Measurements from ENCODE around the gene PPP2R5D. TPM values are rescaled to one million over a fixed set of nuclear protein-coding genes. Genes with fewer than 3 reads are reported as not detected.

The PPP2R5D gene
- total RNA-seq, result 31.8 TPM in 2 replicates

GRCh38 chr6:42984001-42984923, at the start of gene PPP2R5D:
TSS of gene PPP2R5D (plus strand) at chr6:42984570. CDS start at chr6:42984678, 108 bp downstream.

GRCh38 chr6:42960243-42961019, 23.9 kb upstream of the PPP2R5D start, which contains the start of gene GNMT:
TSS of gene GNMT (plus strand) at chr6:42960754. CDS start at chr6:42960768, 14 bp downstream.

DNA sequence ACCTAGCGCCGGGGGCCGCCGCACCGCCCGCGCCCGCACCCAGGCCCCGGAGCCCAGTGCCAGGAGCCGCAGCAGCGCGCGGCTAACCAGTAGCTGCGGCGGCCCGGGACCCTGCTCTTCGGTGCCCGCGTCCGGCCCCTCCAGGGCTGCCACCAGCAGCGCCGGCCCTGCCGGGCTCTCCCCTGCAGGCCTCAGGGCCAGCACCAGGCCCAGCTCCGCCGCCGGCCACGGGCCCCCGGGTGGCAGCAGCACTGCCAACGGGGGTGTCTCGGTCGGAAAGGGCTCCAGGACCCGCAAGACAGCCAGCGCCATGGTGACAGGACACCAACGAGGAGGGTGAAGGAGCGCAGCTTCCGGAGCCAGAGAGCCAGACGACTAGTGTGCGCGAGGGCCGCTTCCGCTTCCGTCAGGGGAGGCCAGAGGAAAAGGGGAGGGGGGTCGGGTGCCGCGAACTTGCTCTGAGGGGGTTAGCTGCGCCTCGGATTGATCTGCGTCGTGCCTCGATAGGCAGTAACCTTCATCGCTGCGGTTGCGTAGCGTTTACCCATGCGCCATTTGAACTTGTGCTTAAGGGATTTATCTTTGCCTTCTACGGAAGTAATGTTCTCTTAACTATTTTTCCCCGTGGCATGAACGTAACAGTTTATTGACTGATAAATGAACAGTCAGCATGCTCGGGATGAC, 5.4 kb upstream of the PPP2R5D start, which contains the start of gene PEX6:
TSS of gene PEX6 (minus strand) at position 343 of the 684 bp plus-strand sequence. CDS start at position 312, 31 bp downstream.

GRCh38 chr6:43013843-43014433, 29.6 kb downstream of the PPP2R5D start, which contains the start of the genes KLHDC3 and MEA1:
TSS of gene KLHDC3 (plus strand) at chr6:43014249. CDS start at chr6:43017193, 2,944 bp downstream.
TSS of gene MEA1 (minus strand) at chr6:43013946. CDS start at chr6:43013813, 133 bp downstream.

DNA sequence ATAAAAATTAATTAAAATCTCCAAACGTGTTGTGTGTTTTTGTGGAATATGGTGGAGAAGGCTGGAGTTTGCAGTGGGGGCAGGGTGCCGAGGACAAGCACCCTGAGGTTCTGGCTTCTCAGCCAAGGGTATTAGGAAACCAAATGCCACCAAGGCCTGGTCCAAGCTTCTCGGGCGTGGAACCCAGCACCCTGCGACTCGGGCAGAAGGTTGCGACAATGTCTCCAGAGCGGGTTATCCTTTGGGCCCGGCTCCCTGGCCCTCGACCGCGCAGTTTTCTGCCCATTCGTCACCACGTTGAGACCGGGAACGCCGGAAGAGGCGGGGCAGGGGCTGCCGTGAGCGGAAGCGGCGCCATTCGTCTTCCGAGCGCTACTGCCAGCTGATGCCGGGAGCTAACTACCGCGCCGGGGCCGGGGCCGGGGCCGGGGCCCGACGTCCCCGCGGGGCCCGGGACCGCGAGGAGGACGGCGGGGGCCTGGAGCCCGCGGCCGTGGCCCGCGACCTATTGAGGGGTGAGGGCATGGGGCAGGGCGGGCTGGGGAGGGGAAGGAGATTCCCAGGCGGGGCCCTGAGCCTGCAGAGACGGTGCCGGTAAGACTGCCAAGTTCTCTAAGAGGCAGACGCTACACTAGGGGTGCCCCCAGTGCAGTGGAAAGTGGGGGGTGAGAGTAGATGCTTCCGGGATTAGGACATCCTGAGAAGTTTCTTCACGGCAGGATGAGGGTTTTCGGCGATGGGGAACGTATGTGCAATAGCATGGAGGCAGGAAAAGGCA, 37.1 kb downstream of the PPP2R5D start, which contains the start of gene RRP36:
TSS of gene RRP36 (plus strand) at position 354 of the 778 bp plus-strand sequence. CDS start at position 386, 32 bp downstream.

GRCh38 chr6:43053545-43054205, 69.3 kb downstream of the PPP2R5D start, which contains the start of gene CUL7:
TSS of gene CUL7 (minus strand) at chr6:43053851. CDS start at chr6:43052788, 1,063 bp downstream.

GRCh38 chr6:43059168-43060033, 75.0 kb downstream of the PPP2R5D start, which contains the start of the genes KLC4 and MRPL2:
TSS of gene KLC4 (plus strand) at chr6:43059631. CDS start at chr6:43061336, 1,705 bp downstream.
TSS of gene MRPL2 (minus strand) at chr6:43059434. CDS start at chr6:43059381, 53 bp downstream.

Other genes with a start within 250 kb of the PPP2R5D start
- 27.8 and 38.4 TPM in 2 replicates for gene TBCC, start 238.5 kb upstream of the PPP2R5D start, total RNA-seq
- gene BICRAL, start 202.5 kb upstream of the PPP2R5D start, total RNA-seq, result 6.6 and 7.0 TPM in 2 replicates
- 77.8 and 97.9 TPM in 2 replicates for gene RPL7L1, start 105.0 kb upstream of the PPP2R5D start, total RNA-seq
- gene PTCRA, start 68.5 kb upstream of the PPP2R5D start, total RNA-seq, result not detected in 2 replicates
- gene CNPY3, start 55.1 kb upstream of the PPP2R5D start, total RNA-seq, result 25.5 and 27.7 TPM in 2 replicates
- gene GNMT, start 23.8 kb upstream of the PPP2R5D start, total RNA-seq, result not detected in 2 replicates
- 20.8 and 21.8 TPM in 2 replicates for gene PEX6, start 5.4 kb upstream of the PPP2R5D start, total RNA-seq
- gene MEA1, start 29.4 kb downstream of the PPP2R5D start, total RNA-seq, result 54.0 and 61.1 TPM in 2 replicates
- gene KLHDC3, start 29.7 kb downstream of the PPP2R5D start, total RNA-seq, result 75.7 and 92.5 TPM in 2 replicates
- gene RRP36, start 37.1 kb downstream of the PPP2R5D start, total RNA-seq, result 40.7 and 63.8 TPM in 2 replicates
- gene CUL7, start 69.3 kb downstream of the PPP2R5D start, total RNA-seq, result 33.3 and 36.4 TPM in 2 replicates
- 14.2 and 26.8 TPM in 2 replicates for gene MRPL2, start 74.9 kb downstream of the PPP2R5D start, total RNA-seq
- gene KLC4, start 75.1 kb downstream of the PPP2R5D start, total RNA-seq, result 9.9 and 11.0 TPM in 2 replicates
- 110 and 119 TPM in 2 replicates for gene PTK7, start 91.7 kb downstream of the PPP2R5D start, total RNA-seq
- gene SRF, start 186.7 kb downstream of the PPP2R5D start, total RNA-seq, result 14.1 and 16.3 TPM in 2 replicates
- gene CUL9, start 197.6 kb downstream of the PPP2R5D start, total RNA-seq, result 12.7 and 17.2 TPM in 2 replicates
- gene DNPH1, start 244.9 kb downstream of the PPP2R5D start, total RNA-seq, result 88.2 and 103 TPM in 2 replicates

All from cardiac ventricle fibroblast (primary cell).